K562 (cell line): ENCODE data around the gene RASSF6.

Experiments used
- ZSCAN29 ChIP-seq: fragments of 450-650 bp; IDR thresholded peaks from 2 replicates; pipeline ENCODE4 v1.6.1; 2017
- ZZZ3 ChIP-seq: fragments of 450-650 bp; IDR thresholded peaks from 2 replicates; pipeline ENCODE4 v1.6.1; 2016; ENCODE audit warnings: antibody characterized with exemption, mild to moderate bottlenecking, moderate library complexity
- TF ChIP-seq, protein P1 (sequence below): fragments of 250-450 bp; sonication (Bioruptor Pico); IDR thresholded peaks from 2 replicates; pipeline ENCODE4 v1.5.0; 2021
- TF ChIP-seq, protein P2 (sequence below), 3 experiments: IDR thresholded peaks in 2 of 3; conservative IDR thresholded peaks in 1 of 3; 2 replicates each; pipeline ENCODE4 v1.5.1; 2011 to 2012; ENCODE audit warnings: low read length in 3 of 3, mild to moderate bottlenecking in 3 of 3, control low read depth in 2 of 3, improper control_type of control experiment in 1 of 3, inconsistent platforms in 1 of 3, low read depth in 1 of 3, mixed read lengths in 1 of 3, moderate library complexity in 1 of 3; ENCODE audit not compliant: insufficient read depth in 2 of 3

DNA sequence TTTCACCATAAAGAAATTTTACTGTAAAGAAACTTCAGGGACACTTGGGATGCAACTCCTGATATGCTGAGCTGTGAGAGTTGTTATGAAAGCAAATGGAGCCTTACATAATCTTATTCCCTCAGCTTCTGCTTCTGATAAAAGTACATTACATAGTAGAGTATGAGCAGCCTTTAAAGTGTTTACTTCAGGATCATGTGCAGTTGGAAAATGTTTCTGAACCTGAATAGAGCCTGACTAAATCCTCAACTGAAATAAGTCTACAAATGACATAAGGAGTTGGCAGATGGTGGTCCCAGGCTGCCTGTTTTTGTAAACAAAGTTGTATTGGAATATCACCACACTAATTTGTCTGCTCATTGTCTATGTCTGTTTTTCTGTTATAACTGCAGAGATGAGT is 19.3 kb downstream of the RASSF6 start:
- TF ChIP-seq ZSCAN29 (no peak), ZZZ3 (no peak)
- TF ChIP-seq, protein P1, sequence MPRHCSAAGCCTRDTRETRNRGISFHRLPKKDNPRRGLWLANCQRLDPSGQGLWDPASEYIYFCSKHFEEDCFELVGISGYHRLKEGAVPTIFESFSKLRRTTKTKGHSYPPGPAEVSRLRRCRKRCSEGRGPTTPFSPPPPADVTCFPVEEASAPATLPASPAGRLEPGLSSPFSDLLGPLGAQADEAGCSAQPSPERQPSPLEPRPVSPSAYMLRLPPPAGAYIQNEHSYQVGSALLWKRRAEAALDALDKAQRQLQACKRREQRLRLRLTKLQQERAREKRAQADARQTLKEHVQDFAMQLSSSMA (CRISPR knock-in tag) = no peak
- TF ChIP-seq, protein P2, sequence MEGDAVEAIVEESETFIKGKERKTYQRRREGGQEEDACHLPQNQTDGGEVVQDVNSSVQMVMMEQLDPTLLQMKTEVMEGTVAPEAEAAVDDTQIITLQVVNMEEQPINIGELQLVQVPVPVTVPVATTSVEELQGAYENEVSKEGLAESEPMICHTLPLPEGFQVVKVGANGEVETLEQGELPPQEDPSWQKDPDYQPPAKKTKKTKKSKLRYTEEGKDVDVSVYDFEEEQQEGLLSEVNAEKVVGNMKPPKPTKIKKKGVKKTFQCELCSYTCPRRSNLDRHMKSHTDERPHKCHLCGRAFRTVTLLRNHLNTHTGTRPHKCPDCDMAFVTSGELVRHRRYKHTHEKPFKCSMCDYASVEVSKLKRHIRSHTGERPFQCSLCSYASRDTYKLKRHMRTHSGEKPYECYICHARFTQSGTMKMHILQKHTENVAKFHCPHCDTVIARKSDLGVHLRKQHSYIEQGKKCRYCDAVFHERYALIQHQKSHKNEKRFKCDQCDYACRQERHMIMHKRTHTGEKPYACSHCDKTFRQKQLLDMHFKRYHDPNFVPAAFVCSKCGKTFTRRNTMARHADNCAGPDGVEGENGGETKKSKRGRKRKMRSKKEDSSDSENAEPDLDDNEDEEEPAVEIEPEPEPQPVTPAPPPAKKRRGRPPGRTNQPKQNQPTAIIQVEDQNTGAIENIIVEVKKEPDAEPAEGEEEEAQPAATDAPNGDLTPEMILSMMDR (IDR thresholded peaks at IDR 0.05 in 2 of 3, conservative IDR thresholded peaks at IDR 0.05 in 1 of 3; ENCODE audit: insufficient read depth in 2 of 3, low read depth in 1 of 3, low read length in 3 of 3) = no peak
